Ishikawa (cell line): ENCODE measurements around the gene CIP2A.

Source experiments
- CEBPB ChIP-seq: IDR thresholded peaks from 2 replicates; pipeline ENCODE4 v1.6.1; 2012
- CREB1 ChIP-seq: IDR thresholded peaks from 2 replicates; pipeline ENCODE4 v1.6.1; 2012; ENCODE audit warnings: low read depth
- EGR1 ChIP-seq: IDR thresholded peaks from 2 replicates; pipeline ENCODE4 v1.6.1; 2012
- EP300 ChIP-seq: IDR thresholded peaks from 2 replicates; pipeline ENCODE4 v1.6.1; 2012; ENCODE audit warnings: borderline replicate concordance
- FOXM1 ChIP-seq: IDR thresholded peaks from 2 replicates; pipeline ENCODE4 v1.6.1; 2012; ENCODE audit warnings: low read depth, borderline replicate concordance
- NFIC ChIP-seq: IDR thresholded peaks from 2 replicates; pipeline ENCODE4 v1.6.1; 2012
- RAD21 ChIP-seq: IDR thresholded peaks from 2 replicates; pipeline ENCODE4 v1.6.1; 2012; ENCODE audit warnings: low read depth
- TAF1 ChIP-seq: IDR thresholded peaks from 2 replicates; pipeline ENCODE4 v1.6.1; 2012; ENCODE audit warnings: low read depth, mild to moderate bottlenecking
- TCF12 ChIP-seq: IDR thresholded peaks from 2 replicates; pipeline ENCODE4 v1.6.1; 2012; ENCODE audit warnings: low read depth
- TEAD4 ChIP-seq: IDR thresholded peaks from 2 replicates; pipeline ENCODE4 v1.6.1; 2012
- YY1 ChIP-seq: IDR thresholded peaks from 2 replicates; pipeline ENCODE4 v1.6.1; 2012; ENCODE audit warnings: low read depth
- ZBTB7A ChIP-seq: IDR thresholded peaks from 2 replicates; pipeline ENCODE4 v1.6.1; 2012; ENCODE audit warnings: low read depth
- TF ChIP-seq, protein P1 (sequence below): IDR thresholded peaks from 2 replicates; pipeline ENCODE4 v1.6.1; 2012
- TF ChIP-seq, protein P2 (sequence below): IDR thresholded peaks from 2 replicates; pipeline ENCODE4 v1.6.1; 2012; ENCODE audit warnings: low read depth, mild to moderate bottlenecking
- TF ChIP-seq, protein P3 (sequence below): IDR thresholded peaks from 2 replicates; pipeline ENCODE4 v1.6.1; 2012

Gene CIP2A

DNA sequence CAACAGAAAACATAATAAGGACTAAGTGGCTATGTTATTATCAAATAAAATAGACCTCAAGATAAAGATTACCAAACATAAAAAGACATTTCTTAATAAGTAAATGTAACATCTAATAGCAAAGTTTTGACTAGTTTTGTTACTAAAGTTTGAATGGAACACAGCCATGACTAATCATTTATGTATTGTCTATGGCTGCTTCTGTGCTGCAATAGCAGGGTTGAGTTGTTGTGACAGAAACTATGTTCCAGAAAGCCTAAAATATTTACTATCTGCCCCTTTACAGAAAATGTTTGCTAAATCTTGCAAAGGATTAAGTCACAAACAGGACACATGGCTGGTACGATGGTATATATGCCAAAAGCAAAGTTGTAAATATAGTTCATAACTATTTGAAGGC, 40.9 kb downstream of the CIP2A start:
- TF ChIP-seq TEAD4 (no peak), CEBPB (no peak), FOXM1 (no peak), RAD21 (no peak), TCF12 (no peak), YY1 (no peak), ZBTB7A (no peak), EGR1 (no peak), EP300 (no peak), NFIC (no peak), TAF1 (no peak)
- TF ChIP-seq, protein P1, sequence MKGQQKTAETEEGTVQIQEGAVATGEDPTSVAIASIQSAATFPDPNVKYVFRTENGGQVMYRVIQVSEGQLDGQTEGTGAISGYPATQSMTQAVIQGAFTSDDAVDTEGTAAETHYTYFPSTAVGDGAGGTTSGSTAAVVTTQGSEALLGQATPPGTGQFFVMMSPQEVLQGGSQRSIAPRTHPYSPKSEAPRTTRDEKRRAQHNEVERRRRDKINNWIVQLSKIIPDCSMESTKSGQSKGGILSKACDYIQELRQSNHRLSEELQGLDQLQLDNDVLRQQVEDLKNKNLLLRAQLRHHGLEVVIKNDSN = no peak
- TF ChIP-seq, protein P2, sequence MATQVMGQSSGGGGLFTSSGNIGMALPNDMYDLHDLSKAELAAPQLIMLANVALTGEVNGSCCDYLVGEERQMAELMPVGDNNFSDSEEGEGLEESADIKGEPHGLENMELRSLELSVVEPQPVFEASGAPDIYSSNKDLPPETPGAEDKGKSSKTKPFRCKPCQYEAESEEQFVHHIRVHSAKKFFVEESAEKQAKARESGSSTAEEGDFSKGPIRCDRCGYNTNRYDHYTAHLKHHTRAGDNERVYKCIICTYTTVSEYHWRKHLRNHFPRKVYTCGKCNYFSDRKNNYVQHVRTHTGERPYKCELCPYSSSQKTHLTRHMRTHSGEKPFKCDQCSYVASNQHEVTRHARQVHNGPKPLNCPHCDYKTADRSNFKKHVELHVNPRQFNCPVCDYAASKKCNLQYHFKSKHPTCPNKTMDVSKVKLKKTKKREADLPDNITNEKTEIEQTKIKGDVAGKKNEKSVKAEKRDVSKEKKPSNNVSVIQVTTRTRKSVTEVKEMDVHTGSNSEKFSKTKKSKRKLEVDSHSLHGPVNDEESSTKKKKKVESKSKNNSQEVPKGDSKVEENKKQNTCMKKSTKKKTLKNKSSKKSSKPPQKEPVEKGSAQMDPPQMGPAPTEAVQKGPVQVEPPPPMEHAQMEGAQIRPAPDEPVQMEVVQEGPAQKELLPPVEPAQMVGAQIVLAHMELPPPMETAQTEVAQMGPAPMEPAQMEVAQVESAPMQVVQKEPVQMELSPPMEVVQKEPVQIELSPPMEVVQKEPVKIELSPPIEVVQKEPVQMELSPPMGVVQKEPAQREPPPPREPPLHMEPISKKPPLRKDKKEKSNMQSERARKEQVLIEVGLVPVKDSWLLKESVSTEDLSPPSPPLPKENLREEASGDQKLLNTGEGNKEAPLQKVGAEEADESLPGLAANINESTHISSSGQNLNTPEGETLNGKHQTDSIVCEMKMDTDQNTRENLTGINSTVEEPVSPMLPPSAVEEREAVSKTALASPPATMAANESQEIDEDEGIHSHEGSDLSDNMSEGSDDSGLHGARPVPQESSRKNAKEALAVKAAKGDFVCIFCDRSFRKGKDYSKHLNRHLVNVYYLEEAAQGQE = no peak
- TF ChIP-seq, protein P3, sequence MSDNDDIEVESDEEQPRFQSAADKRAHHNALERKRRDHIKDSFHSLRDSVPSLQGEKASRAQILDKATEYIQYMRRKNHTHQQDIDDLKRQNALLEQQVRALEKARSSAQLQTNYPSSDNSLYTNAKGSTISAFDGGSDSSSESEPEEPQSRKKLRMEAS = no peak

DNA sequence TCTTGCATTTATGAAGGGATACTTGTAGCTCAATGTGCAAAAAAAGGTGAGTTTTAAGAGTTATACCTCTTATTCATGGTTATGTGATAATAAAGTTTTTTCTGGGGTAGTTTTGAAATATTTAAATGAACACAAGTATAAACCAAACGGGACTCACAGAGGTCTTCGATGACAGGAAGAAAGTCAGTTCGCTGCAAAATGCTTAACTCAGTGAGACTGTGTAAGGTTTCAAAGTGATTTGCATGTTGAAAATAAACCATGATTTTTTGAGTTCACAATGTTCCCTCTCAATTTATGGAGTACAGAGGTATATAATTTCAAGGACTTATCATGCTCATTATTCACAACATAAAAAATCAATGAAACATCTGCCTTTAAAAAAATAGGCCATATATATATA, 42.5 kb downstream of the CIP2A start:
- TF ChIP-seq CREB1 (no peak), NFIC (no peak), RAD21 (no peak), CEBPB (no peak)

DNA sequence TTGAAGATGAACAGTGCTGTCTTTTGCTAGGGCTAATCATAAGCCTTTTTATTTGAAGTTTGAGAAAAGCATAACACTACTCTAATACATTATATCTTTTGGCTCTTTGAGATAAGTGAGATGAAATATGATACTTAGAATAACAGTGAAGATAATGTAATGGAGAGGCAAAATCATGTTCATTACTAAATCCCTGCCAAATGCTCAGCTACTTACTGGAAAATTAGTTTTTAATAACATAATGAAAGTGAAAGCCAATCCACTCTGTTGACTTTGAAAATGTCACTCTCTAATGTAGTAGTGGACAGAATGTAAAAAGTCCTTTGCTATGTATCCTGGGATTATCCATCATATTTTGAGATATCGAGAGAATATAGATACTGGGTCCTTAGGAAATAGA, 43.0 kb downstream of the CIP2A start:
- TF ChIP-seq YY1 = no peak
- TF ChIP-seq ZBTB7A = no peak
- no peak for TF ChIP-seq EP300
- TF ChIP-seq, protein P3 = no peak
- no peak for TF ChIP-seq CEBPB
- no peak for TF ChIP-seq TAF1
- TF ChIP-seq EGR1 = no peak

DNA sequence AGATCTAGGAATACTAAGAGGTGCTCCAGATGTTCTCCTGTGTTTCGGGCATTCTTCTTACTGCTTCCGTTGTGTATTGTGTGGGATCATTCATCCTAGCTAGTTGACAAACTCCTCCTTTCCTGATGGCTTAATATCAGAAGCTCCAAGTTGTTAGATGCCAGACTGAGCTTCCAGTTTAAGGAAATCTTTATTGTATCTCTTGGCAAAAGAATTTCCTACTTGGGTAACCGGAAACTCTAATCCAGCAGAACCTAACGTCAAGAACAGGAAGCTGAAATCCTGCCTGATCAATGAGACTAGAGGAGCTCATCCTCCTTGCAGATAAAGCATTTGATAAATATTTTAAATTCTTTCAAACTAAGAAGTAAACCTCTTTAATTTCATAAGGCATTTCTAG, 51.2 kb downstream of the CIP2A start:
- TF ChIP-seq, protein P2 = no peak
- no peak for TF ChIP-seq CEBPB
- TF ChIP-seq, protein P1 = no peak
- no peak for TF ChIP-seq FOXM1
- TF ChIP-seq NFIC = no peak
- no peak for TF ChIP-seq CREB1
- no peak for TF ChIP-seq TCF12
- TF ChIP-seq YY1 = no peak
- TF ChIP-seq RAD21 = no peak

DNA sequence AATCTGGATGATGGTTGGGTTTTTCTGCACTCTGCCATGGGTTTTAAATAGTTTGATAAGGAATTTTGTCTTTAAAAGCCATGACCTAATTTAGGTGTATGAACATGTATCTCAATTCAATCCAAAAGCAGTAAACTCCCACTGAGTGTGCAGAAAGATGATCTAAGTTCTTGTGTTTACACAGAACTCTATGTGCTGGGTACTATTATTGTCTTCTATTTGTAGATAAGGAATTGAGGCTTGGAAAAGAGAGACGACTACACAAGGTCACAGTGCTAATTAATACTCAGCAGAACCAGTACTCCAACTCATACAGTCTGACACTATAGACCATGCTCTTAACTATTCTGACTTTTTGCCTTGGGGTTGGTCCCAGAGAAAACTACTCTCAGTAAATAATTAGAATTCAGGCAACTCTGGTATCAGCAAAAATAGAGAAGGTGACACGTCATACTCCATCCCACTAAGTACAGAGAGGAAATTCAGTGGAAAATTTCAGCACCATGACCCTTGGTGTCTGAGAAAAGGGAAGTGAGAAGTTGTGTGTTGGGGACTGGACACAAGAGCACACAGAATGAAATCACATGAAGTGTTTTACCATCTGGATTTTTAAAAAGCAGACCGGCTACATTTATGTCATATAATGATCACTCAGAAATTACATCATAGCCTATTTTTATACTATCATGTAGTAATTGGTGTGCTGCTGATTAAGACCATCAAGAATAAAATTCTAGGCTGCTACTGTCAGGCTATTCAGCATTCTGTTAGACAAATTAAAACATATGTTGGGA, 60.6 kb downstream of the CIP2A start:
- no peak for TF ChIP-seq EGR1
- no peak for TF ChIP-seq ZBTB7A
- TF ChIP-seq FOXM1 = no peak
- TF ChIP-seq, protein P2 = no peak
- TF ChIP-seq TAF1 = no peak
- TF ChIP-seq CREB1 = no peak
- TF ChIP-seq, protein P1 = no peak
